HG03432 (cell line): Measurements from ENCODE around the gene BTD.

Experiments used
- ATAC-seq: cut with Tn5 transposase; IDR thresholded peaks from one replicate; pipeline ENCODE4 v1.9.1; 2021; ENCODE audit warnings: mild to moderate bottlenecking, moderate library complexity; ENCODE audit not compliant: unreplicated experiment

Gene BTD

GRCh38 chr3:15660055-15660935 is 58.8 kb downstream of the BTD start:
- ATAC-seq, result no peak

- no peak for ATAC-seq
These were observed 62.6 kb downstream of the BTD start for GRCh38 chr3:15664144-15664543.

- no peak for ATAC-seq
These were observed 64.1 kb downstream of the BTD start for GRCh38 chr3:15665510-15666150.

- ATAC-seq, result no peak
These were observed 64.7 kb downstream of the BTD start for GRCh38 chr3:15666277-15666676.

- ATAC-seq, result peak; percentile 69
These were observed 65.9 kb downstream of the BTD start for GRCh38 chr3:15667484-15667883.

- ATAC-seq, result no peak
These were observed 72.0 kb downstream of the BTD start for GRCh38 chr3:15673536-15673935.

GRCh38 chr3:15676259-15676658 is 74.7 kb downstream of the BTD start:
- no peak for ATAC-seq

- no peak for ATAC-seq
These were observed 77.8 kb downstream of the BTD start for GRCh38 chr3:15679306-15679705.

- no peak for ATAC-seq
These were observed 80.1 kb downstream of the BTD start for GRCh38 chr3:15681668-15682067.

- no peak for ATAC-seq
These were observed 81.1 kb downstream of the BTD start for GRCh38 chr3:15682561-15683185.

GRCh38 chr3:15683253-15683652 is 81.7 kb downstream of the BTD start:
- no peak for ATAC-seq

GRCh38 chr3:15685927-15686326 is 84.4 kb downstream of the BTD start:
- ATAC-seq, result no peak

- no peak for ATAC-seq
These were observed 88.7 kb downstream of the BTD start for GRCh38 chr3:15690230-15690629.

- ATAC-seq, result no peak
These were observed 89.2 kb downstream of the BTD start for GRCh38 chr3:15690748-15691147.

- ATAC-seq, result no peak
These were observed 91.8 kb downstream of the BTD start for GRCh38 chr3:15693355-15693754.

GRCh38 chr3:15694628-15695027 is 93.1 kb downstream of the BTD start:
- ATAC-seq, result no peak
